ENCODE data around the gene ITIH4. TPM values are rescaled to one million over a fixed set of nuclear protein-coding genes. Genes with fewer than 3 reads are reported as not detected.

The ITIH4 gene
- total RNA-seq, 1 experiment from 2014 or later: not detected

DNA sequence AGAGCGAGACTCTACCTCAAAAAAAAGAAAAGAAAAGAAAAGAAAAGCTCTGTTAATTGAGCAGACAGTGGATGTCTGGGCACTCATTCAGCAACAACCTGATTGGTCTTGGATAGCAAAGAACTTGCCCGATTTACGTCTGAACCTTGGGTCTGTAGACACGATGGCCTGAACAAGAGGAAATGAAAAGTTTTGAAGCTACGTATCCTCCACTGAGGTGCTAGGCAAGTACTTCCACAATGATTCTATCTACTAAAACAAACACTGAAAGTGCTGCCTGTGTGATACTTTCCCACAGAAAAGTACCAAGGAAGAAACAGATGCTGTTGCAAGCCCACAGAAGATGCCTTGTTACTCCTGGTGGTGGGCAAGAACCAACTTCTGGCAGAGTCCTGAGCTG lies 26.2 kb upstream of the ITIH4 start:
- no peaks in the 10 kb centered on the region for H3K27me3 ChIP-seq
- no peaks in the 10 kb centered on the region for H3K36me3 ChIP-seq
- DNase-seq: no peak
- H3K4me3 ChIP-seq: no peak overlapping the region
- no peaks in the 10 kb centered on the region for H3K9me3 ChIP-seq

DNA sequence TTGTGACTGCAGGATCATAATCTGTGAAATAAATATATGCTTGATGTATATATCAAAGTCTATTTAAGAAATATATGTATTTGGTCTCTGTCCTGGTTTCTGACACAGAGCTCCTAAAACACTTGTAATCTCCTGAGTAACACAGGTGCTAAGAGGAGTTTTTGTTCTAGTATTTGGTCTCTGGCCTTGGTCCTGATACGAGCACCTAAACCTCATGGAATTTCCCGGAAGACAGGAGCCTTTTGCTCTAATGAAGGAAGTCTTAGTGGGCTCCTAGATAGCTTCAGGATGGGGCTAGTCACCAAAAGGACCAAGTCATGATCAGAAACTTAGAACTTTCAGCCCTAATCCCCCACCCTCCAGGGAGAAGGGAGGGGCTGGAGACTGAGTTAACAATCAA lies 23.5 kb upstream of the ITIH4 start:
- Histone ChIP-seq H3K4me3 (no peak overlapping the region), H3K36me3 (no peaks in the 10 kb centered on the region), H3K27me3 (no peaks in the 10 kb centered on the region), H3K9me3 (no peaks in the 10 kb centered on the region)
- DNase-seq: no peak

DNA sequence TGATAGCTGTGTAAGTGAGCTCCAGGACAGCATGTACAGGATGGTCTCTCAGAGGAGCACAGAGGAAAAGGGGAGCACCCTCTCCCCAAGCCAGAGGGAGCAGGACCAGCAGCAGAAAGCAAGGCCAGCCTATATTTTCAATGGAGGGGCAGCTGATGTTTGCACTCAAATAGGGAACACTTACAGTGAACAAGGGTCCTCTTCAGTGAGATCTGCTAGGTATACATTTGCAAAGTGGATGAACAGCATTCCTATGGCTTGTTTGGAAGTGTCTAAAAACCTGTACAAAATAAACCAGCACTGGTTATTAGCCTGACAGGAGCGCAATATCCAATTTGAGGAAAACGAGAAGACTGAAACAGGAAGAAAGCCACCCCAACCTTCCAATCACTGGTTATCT lies 21.9 kb upstream of the ITIH4 start:
- Histone ChIP-seq H3K9me3 (no peaks in the 10 kb centered on the region), H3K36me3 (no peaks in the 10 kb centered on the region), H3K4me3 (no peak overlapping the region), H3K27me3 (no peaks in the 10 kb centered on the region)
- no peak for DNase-seq

DNA sequence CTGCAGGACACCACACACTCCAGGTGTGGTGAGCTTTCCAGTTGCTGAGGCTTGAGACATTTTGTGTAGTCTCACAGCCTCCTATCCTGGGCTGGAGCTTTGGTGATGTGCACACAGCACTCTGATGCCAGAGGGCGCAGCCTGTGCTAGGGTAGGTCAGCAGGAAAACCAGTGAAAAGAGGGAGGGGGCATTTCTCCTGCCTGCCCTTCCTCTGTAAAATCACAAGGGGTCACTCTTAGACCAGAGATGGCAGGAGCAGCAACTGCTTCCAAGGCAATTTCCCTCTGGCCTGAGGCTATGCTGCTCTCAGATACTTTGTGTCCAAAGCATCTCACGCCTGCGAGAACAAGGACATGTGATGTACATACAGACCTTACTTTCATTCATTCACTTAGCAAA lies 20.9 kb upstream of the ITIH4 start:
- no peak overlapping the region for H3K4me3 ChIP-seq
- H3K36me3 ChIP-seq: no peaks in the 10 kb centered on the region
- H3K9me3 ChIP-seq: no peaks in the 10 kb centered on the region
- H3K27me3 ChIP-seq: no peaks in the 10 kb centered on the region
- DNase-seq: peak; percentile 14

DNA sequence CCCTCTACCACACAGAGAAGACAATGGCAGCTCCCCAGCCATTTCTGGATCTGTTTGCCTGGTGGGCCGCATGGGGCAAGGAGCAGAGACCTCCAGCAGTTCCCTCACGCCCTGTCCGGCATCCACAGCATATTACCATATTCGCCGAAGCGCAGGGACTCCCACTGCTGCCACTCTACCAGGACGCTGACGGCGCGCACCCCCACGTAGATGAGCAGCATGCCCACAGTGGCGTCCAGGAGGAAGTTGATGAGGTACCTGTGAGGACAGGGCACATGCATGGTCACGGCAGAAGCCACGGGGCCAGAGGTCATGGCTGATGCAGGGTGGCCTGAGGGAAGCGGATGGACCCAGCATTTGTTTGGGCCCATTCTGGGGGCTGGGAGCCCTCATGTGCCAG lies 19.2 kb upstream of the ITIH4 start:
- Histone ChIP-seq H3K27me3 (no peaks in the 10 kb centered on the region), H3K9me3 (no peaks in the 10 kb centered on the region), H3K36me3 (no peaks in the 10 kb centered on the region), H3K4me3 (no peak overlapping the region)
- DNase-seq: no peak

DNA sequence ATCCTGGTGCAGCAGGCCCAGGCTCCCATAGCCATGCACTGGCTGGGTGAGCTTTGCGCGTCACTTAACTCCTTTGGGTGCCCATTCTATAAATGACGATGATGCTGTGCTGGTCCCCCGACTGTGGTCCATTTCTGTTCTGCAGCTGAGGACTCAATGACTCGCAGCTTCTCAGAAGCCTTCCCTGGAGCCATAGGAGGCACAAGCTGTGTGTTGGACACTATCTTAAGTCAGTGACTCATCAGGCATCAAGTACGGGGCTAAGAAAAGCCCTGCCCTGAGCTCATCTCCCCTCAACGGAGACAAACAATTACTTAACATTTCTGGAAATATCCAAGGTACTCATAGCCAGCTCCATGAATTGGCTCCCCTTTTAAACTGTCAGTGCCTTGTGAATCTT lies 18.1 kb upstream of the ITIH4 start:
- Histone ChIP-seq H3K4me3 (no peak overlapping the region), H3K36me3 (no peaks in the 10 kb centered on the region), H3K27me3 (no peaks in the 10 kb centered on the region), H3K9me3 (no peaks in the 10 kb centered on the region)
- peak; percentile 51 for DNase-seq

DNA sequence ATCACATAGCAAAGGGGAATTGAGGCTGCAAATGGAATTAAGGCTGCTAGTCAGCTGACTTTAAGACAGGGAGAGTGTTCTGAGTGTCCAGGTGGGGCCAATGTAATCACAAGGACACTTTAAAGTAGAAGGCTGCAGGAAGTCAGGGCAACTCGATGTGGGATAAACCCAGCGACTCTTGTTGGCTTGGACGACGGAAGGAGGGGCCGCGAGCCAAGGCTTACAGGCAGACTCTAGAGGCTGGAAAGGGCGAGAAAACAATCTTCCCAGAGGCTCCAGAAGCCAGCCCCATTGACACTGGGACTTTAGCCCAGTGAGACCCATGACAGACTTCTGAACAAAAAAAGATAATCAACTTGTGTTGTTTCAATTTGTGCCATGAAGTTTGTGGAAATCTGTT lies 17.3 kb upstream of the ITIH4 start:
- H3K9me3 ChIP-seq: no peaks in the 10 kb centered on the region
- no peak overlapping the region for H3K4me3 ChIP-seq
- no peak for DNase-seq
- no peaks in the 10 kb centered on the region for H3K36me3 ChIP-seq
- no peaks in the 10 kb centered on the region for H3K27me3 ChIP-seq

DNA sequence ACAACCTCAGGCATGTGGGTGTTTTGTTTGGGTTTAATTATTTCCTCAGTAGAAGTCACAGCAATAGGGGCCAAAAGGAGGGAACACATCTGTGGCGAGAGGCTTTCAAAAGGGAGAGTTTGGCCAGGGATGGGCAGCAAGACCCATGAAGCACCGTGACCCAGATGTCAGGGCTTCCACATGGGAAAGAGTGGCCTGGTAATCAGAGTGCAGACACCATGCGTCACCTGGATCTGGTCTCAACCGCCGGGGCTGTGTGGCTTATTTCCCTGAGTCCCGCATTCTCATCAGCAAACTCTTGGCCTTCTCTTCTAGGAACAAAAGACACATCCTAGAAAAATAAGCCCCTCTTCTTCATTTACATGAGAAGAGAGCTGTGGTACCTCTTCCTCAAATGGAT lies 16.8 kb upstream of the ITIH4 start:
- no peaks in the 10 kb centered on the region for H3K27me3 ChIP-seq
- no peak for DNase-seq
- H3K36me3 ChIP-seq: no peaks in the 10 kb centered on the region
- no peak overlapping the region for H3K4me3 ChIP-seq
- H3K9me3 ChIP-seq: no peaks in the 10 kb centered on the region

DNA sequence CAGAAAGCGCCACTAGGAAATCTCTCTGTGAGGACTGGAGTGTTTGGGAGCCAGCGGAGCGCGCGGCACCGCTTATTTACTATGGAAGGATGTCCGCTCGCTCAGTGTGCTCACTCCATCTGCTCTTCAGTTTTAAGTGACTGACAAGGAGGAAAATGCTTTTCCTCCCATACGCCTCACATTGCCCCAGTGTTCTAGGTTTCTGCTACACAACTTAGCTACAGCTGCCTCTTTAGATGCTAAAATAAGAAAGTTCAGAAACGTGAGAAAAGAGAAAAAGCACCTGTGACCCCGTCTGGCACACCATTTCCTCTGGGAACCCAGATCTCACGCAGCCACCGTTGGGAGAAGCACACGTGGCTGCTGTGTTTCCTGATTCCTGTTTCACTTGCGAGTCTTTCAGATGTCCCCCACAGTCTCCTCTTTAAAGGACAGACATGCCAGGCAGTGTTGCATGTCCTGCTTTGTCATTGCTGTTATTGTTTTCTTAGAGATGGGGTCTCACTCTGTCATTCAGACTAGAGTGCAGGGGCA lies 16.0 kb upstream of the ITIH4 start:
- DNase-seq: no peak
- Histone ChIP-seq H3K36me3 (no peaks in the 10 kb centered on the region), H3K4me3 (no peak overlapping the region), H3K9me3 (no peaks in the 10 kb centered on the region), H3K27me3 (no peaks in the 10 kb centered on the region)

DNA sequence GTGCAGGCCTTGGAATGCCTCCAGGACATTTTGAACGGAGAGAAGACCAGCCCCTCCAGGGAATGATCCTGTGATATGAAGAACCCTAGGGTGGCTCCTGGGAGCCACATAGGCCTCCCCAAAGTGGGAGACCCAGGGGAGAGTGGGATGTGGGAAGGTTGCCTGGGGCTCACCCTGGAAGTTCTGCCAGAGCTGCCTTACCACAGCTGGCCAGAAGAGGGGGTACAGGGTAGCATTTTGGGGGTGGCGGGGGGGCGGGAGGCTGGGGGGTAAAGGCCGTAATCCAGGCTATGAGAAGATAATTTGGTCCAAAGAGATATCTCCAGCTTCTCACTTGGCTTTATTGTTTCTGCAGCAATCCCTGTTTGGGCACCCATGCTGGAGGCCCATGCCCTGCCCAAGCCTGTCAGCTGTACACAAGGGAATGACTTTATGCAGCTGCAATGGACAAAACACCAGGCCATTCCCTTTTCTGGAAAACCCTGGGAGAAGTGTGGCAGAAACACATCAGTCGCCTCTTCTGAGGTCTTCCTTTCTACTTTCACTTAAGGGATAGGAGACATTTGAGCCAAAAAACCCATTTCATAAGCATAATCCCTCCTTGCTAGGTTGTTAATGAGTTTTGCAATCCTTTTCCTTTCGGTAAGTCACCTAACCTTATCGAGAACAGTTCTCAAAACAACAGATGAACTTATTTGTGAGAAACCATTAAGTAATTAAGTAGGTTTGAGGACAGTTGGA lies 15.4 kb upstream of the ITIH4 start:
- Histone ChIP-seq H3K27me3 (no peaks in the 10 kb centered on the region), H3K4me3 (no peak overlapping the region), H3K9me3 (no peaks in the 10 kb centered on the region), H3K36me3 (no peaks in the 10 kb centered on the region)
- no peak for DNase-seq

DNA sequence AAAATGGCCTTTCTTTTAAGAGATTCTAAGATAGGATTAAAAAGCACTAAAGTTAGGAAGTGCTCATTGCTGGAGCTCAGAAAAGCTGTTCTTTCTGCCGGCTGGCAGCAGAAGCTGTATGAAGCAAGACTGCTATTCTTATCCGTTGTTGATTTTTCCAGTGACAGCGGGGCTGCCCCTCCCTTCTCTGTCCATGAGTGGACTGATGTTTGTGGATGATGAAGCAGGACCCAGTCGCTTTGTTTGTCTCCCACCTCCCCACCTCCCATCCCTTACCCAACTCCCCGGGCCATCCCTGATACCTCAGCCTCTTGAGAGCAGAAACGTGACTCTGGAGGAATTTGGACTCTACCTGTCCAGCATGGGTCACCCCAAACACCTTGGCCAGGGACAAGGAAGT lies 14.7 kb upstream of the ITIH4 start:
- DNase-seq: no peak
- Histone ChIP-seq H3K4me3 (no peak overlapping the region), H3K9me3 (no peaks in the 10 kb centered on the region), H3K36me3 (no peaks in the 10 kb centered on the region), H3K27me3 (no peaks in the 10 kb centered on the region)

DNA sequence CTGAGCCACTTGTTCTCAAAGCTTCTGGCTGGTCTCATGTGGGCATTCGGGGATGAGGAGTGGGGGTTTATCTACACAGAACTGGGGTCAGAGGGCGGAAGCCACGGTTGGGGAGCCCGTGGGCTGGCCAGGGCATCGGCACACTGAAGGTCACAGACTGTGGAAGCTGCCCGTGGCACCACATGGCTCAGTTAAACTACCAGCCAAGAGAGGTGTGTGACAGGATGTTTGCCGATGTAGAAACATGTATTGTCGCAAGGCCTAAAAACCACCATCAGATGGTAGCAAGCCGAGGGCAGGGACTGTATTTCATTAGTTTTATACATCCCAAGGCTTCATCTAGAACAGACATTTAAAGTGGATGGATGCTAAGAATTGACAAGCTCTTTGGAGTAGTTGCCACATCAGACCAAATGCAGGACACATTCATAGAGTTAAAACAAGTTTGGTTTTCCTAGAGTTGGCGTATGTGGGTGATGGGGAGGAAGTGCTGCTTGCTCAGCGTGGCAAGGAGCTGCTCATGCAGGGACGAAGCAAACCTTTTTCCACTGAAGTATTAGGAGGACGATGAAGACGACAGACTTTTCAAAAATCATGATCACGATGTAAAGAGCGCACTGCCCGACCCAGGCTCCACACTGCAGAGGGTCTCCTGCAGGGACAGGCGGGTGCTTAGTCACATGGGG lies 14.0 kb upstream of the ITIH4 start:
- no peaks in the 10 kb centered on the region for H3K9me3 ChIP-seq
- no peak overlapping the region for H3K4me3 ChIP-seq
- no peaks in the 10 kb centered on the region for H3K27me3 ChIP-seq
- no peak for DNase-seq
- no peaks in the 10 kb centered on the region for H3K36me3 ChIP-seq

DNA sequence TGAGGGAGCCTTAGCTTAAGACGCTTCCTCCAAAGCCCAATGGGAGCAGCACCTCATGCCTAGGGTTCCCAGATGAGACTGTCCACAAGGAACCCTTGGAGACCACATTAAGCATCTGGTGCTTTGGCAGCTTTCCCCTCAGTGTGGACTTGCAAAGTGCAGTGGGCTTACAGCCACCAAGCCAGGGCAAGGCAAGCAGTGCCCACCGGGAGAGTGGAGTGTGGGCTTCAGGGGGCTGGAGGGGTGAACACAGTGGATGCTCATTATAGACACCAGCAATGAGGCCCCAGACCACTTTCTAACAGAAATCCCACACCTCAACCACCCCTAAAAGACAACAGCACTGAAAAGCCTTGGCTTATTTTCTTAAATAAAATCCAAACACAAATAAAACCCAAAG lies 13.4 kb upstream of the ITIH4 start:
- no peak for DNase-seq
- H3K36me3 ChIP-seq: no peaks in the 10 kb centered on the region
- H3K9me3 ChIP-seq: no peaks in the 10 kb centered on the region
- no peak overlapping the region for H3K4me3 ChIP-seq
- no peaks in the 10 kb centered on the region for H3K27me3 ChIP-seq

DNA sequence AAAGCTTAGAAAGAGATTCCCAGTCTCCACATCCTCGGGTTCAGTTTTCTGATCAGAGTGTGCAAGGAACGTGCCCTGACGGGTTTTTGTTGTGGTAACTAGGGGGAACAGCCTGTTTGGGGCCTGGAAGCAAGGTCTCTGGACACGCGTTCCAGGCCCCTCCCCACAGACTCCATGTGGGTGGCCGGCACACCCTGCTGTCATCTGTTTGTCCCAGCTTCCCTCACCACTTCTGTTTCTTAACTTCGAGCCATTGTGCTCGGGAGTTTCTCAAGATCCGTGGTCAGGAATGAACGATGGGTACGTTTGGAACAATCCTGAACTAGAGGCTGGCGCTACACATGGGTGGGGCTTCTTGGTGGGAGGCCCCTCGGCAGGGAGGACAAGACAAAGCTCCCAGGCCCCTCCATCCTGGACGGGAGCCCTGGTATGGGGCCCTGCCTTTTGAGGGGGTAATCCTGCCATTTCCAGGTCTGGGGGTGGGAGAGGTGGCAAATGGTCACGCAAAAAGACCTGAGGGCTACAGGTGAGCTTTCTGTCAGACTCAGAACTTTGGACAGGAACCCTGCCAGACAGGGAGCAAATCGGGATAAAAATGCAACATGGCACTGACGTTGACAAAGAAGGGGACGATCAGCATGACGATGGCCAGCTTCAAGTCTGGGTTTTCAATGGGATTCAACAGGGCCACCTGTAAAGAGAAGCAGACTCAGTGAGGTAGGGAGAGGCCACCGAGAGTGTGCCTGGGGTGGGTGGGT lies 12.8 kb upstream of the ITIH4 start:
- Histone ChIP-seq H3K9me3 (no peaks in the 10 kb centered on the region), H3K36me3 (no peaks in the 10 kb centered on the region), H3K27me3 (no peaks in the 10 kb centered on the region), H3K4me3 (no peak overlapping the region)
- no peak for DNase-seq

DNA sequence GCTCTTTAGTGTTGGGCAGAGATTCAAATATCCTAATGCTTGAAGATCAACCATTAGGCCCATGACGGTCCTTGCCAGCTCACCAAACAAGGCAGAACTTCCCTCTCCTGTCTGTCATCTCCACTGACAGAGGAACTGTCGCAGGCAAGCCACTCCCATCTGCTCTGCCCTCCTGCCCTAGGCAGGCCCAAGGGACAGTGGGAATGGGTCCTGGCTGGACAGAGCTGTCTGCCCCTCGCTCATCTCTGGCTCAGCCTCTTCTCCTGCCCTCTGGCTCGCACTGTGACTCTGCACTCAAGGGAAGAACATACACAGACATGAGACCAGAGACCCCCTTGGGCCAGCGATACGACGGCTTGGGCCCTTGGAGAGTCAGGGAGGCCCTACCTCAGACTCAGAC lies 12.0 kb upstream of the ITIH4 start:
- Histone ChIP-seq H3K9me3 (no peaks in the 10 kb centered on the region), H3K27me3 (no peaks in the 10 kb centered on the region)
- DNase-seq: no peak

DNA sequence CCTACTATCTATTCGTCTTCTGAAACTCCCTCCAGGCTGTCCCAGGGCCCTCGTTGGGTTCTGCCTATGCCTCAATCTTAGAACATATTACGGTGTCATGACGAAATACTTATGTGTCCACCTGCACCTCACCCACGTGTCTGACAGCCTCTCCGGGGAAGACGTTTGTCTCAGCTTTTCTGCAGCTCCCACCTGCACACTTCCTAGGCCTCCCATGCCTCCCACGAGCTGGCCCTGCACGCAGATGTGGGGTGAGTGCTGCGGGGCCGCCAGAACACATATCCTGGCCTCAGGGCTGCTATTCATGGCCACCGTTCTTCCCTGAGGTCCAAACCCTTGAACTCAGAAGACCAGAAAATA lies 11.5 kb upstream of the ITIH4 start:
- Histone ChIP-seq H3K9me3 (no peaks in the 10 kb centered on the region), H3K36me3 (no peaks in the 10 kb centered on the region), H3K4me3 (no peak overlapping the region), H3K27me3 (no peaks in the 10 kb centered on the region)
- no peak for DNase-seq

More for the DNA sequence above, 12.0 kb upstream of the ITIH4 start:
- H3K36me3 ChIP-seq: no peaks in the 10 kb centered on the region
- no peak overlapping the region for H3K4me3 ChIP-seq

DNA sequence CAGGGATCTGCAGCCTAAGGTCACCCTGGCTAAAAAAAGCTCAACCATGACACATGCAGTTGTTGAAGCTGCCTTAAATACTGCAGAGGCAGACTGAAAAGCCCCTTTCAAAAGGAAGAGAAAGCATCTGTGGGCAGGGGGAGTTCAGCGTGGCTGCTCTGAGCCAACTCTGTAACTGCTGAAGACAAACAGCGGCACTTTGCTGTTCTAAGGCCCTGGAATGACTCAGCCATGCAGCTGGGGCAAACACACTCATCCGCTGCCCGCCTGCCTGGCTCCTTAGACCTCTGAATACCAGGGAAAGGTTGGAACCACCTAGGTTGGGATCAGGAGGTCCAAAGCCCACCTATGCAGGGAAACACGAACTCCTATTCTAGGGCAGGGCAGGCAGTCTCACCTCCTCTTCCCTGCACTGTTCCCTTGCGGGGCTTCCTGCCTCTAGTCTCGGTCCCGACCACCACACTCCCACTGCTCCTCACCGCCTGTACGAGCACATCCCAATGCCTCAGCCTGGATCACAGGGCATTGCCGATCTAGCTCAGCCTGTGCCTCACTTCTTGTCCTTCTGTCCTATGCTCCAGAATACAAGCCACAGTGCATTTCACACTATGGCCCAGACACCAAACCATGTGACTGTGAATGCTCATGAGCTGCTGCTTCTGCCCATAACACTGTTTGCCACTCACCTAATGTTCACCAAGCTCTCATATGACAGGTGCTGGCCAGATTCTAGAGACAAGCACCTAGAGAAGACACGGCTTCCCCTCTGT lies 10.9 kb upstream of the ITIH4 start:
- Histone ChIP-seq H3K9me3 (no peaks in the 10 kb centered on the region), H3K36me3 (no peaks in the 10 kb centered on the region), H3K4me3 (no peak overlapping the region), H3K27me3 (no peaks in the 10 kb centered on the region)
- no peak for DNase-seq
